Measurements from ENCODE around the gene KSR2. TPM values are rescaled to one million over a fixed set of nuclear protein-coding genes. Genes with fewer than 3 reads are reported as not detected.

Gene KSR2
- total and polyA plus RNA-seq, 10 of the 15 experiments (the other 5 are each of a cell fraction or from before 2014, with no cell fraction given), result under 0.01 to 1.5 (median 0.01) TPM; not detected in 3

DNA sequence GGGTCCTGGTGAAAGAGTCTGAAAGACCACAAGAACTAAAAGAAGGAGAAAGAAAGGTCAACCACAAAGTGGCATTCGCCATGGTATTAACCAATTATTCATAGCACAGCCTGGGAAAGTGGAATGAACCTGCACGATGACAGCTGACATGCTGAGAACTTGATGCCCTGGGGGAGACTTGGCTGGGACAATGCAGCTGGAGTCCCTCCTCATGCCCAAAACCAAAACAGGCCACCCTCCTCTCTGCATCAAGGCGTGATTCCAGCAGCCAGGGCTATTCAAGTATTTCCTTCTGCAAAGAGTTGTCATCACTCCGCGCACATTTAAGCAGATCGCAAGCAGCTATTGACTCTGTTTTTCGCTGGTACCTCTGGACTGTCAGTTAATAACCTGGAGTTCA lies 440.3 kb downstream of the KSR2 start:
- intact Hi-C loops (cut with micrococcal nuclease; ENCODE audit: unreplicated experiment) (no loop called here), in situ Hi-C loops (cut with MboI) (no loop called here)
- ATAC-seq (no peak), FAIRE-seq (no peak), DNase-seq (ENCODE audit: low read depth, low spot score) (no peak)
- TF ChIP-seq KDM1A (IDR thresholded peaks at IDR 0.05; ENCODE audit: borderline replicate concordance) (no peak), SIN3A (IDR thresholded peaks at IDR 0.05; ENCODE audit: low read depth, low read length) (no peak), ELK1 (IDR thresholded peaks at IDR 0.05; ENCODE audit: low read depth, low read length) (no peak), WRNIP1 (IDR thresholded peaks at IDR 0.05; ENCODE audit: borderline replicate concordance, low read depth, low read length) (no peak), SRF (IDR thresholded peaks at IDR 0.05; ENCODE audit: low read depth in 2 of 2, low read length in 2 of 2) (no peak), FOXM1 (IDR thresholded peaks at IDR 0.05; ENCODE audit: low read depth, low read length) (no peak), RBBP5 (conservative IDR thresholded peaks at IDR 0.05) (no peak), TAF1 (IDR thresholded peaks at IDR 0.05; ENCODE audit: borderline replicate concordance, low read depth, low read length) (no peak), ZNF384 (IDR thresholded peaks at IDR 0.05; ENCODE audit: borderline replicate concordance, low read depth, low read length) (no peak), HDAC2 (IDR thresholded peaks at IDR 0.05) (no peak), ATF3 (IDR thresholded peaks at IDR 0.05; ENCODE audit: borderline replicate concordance, extremely low read depth, low read depth, low read length) (no peak), MYB (IDR thresholded peaks at IDR 0.05; ENCODE audit: borderline replicate concordance, low read depth, low read length) (no peak)
- Histone ChIP-seq H3K9ac (ENCODE audit: control insufficient read depth, insufficient read depth, low read length) (no peak overlapping the region), H3K79me2 (ENCODE audit: control insufficient read depth, insufficient read depth, low read length) (no peaks in the 10 kb centered on the region), H4K20me1 (ENCODE audit: control insufficient read depth, insufficient read depth) (no peaks in the 10 kb centered on the region), H3K4me1 (ENCODE audit: control insufficient read depth, insufficient read depth, low read length) (no peaks in the 10 kb centered on the region), H3K9me3 (replicated peaks; ENCODE audit: control insufficient read depth, insufficient read depth, low read length) (no peaks in the 10 kb centered on the region), H3K27me3 (replicated peaks in 1 of 2; ENCODE audit: control insufficient read depth in 2 of 2, insufficient read depth in 2 of 2, low read length in 1 of 2) (no peaks in the 10 kb centered on the region; a peak in 1 of 4 replicates), H3K27ac (ENCODE audit: control insufficient read depth, insufficient read depth) (no peak overlapping the region), H2AFZ (ENCODE audit: control insufficient read depth, low read depth, low read length) (no peak overlapping the region), H3K4me2 (ENCODE audit: control insufficient read depth, insufficient read depth) (no peak overlapping the region), H3K36me3 (ENCODE audit: control insufficient read depth in 2 of 2, insufficient read depth in 2 of 2, low read length in 1 of 2) (no peaks in the 10 kb centered on the region), H3K4me3 (no peak overlapping the region)
- POLR2A ChIA-PET, result no interaction called here
- SMC1A ChIA-PET (ENCODE audit: uncharacterized antibody, unreplicated experiment), result interaction anchor here (1.4 kb wide), 1 partner anchor 60 kb away, joined by 3 read pairs; no protein-coding TSS in a partner anchor
- CTCF ChIA-PET, result no interaction called here
- 59% methylated on average over 7 of the region's 7 CpGs for WGBS (ENCODE audit: insufficient coverage, insufficient replicate concordance, low lambda C conversion rate, missing lambda C conversion rate)
- RAD21 ChIA-PET (ENCODE audit: unreplicated experiment), result no interaction called here
- no TSS peak for BruUV-seq (replicated peaks)

All from GM12878 (cell line).